ENCODE measurements around the gene KLHDC4. TPM values are rescaled to one million over a fixed set of nuclear protein-coding genes. Genes with fewer than 3 reads are reported as not detected.

Gene KLHDC4
- total and polyA plus RNA-seq, 2 of the 4 experiments (the other 2 are of a cell fraction), result 13.6 to 19.0 TPM

- Histone ChIP-seq H3K27me3 (ENCODE audit: control insufficient read depth, insufficient read depth, low read length) (no peaks in the 10 kb centered on the region), H3K56ac (ENCODE audit: extremely low read depth, insufficient read depth, low read length) (no peak overlapping the region), H4K91ac (ENCODE audit: insufficient read depth, low read depth, low read length) (no peak overlapping the region), H3K23ac (ENCODE audit: low read depth, low read length) (no peak overlapping the region), H2BK20ac (ENCODE audit: low read depth, low read length) (no peak overlapping the region), H2AFZ (replicated peaks; ENCODE audit: low read length, poor library complexity) (no peak overlapping the region), H3K79me1 (ENCODE audit: low read depth in 1 of 2, low read length in 2 of 2) (peaks cover 2 to 26% of the 10 kb centered on the region in 2 experiments; a peak in 3 of 4 replicates), H2BK15ac (ENCODE audit: low read depth, low read length) (no peak overlapping the region), H4K8ac (ENCODE audit: low read depth in 2 of 2, low read length in 2 of 2) (no peak overlapping the region), H2BK5ac (ENCODE audit: low read depth, low read length, poor library complexity, severe bottlenecking) (no peak overlapping the region), H4K20me1 (ENCODE audit: insufficient read depth, low read length) (peaks cover 17% of the 10 kb centered on the region; the same call in 1 of the 2 replicates), H2BK120ac (ENCODE audit: low read depth, low read length) (no peak overlapping the region), H3K4ac (ENCODE audit: low read depth, low read length) (no peak overlapping the region), H3K9me1 (ENCODE audit: insufficient read depth, low read length) (peaks cover 14% of the 10 kb centered on the region; the same call in 1 of the 2 replicates), H2AK5ac (ENCODE audit: low read depth, low read length) (no peak overlapping the region), H3K4me1 (ENCODE audit: control insufficient read depth, insufficient read depth, low read length) (peaks cover 4% of the 10 kb centered on the region; the same call in 1 of the 2 replicates), H3K36me3 (ENCODE audit: control insufficient read depth, insufficient read depth, low read length) (peaks cover 45% of the 10 kb centered on the region), H4K5ac (ENCODE audit: low read depth, low read length) (no peak overlapping the region), H3K18ac (ENCODE audit: low read depth, low read length) (no peak overlapping the region), H3K9ac (ENCODE audit: low read depth, low read length) (no peak overlapping the region), H3K14ac (replicated peaks; ENCODE audit: low read depth, low read length) (no peak overlapping the region), H3K4me3 (ENCODE audit: insufficient read depth, low read depth, low read length) (no peak overlapping the region), H3K27ac (ENCODE audit: insufficient read depth, low read length) (no peak overlapping the region), H2AK9ac (replicated peaks; ENCODE audit: low read depth, low read length, poor library complexity) (no peak overlapping the region), H3K9me3 (ENCODE audit: control insufficient read depth, insufficient read depth, low read length) (no peaks in the 10 kb centered on the region), H3K4me2 (ENCODE audit: low read depth, low read length) (no peak overlapping the region)
- ChIA-PET CTCF (no interaction called here), POLR2A (ENCODE audit: unreplicated experiment) (no interaction called here)
- no peak for DNase-seq
- intact Hi-C loops (cut with micrococcal nuclease) (no loop called here), dilution Hi-C loops (cut with HindIII; ENCODE audit: low sequenced_read_pairs, unreplicated experiment) (no loop called here), in situ Hi-C loops (cut with MboI; ENCODE audit: low sequenced_read_pairs) (loop anchor here (25.0 kb wide), 1 partner anchor 342 kb away; no protein-coding TSS in a partner anchor)
- ATAC-seq (ENCODE audit: low read depth), result no peak
- TF ChIP-seq ELK1 (IDR thresholded peaks at IDR 0.05; ENCODE audit: borderline replicate concordance, low read depth, low read length) (no peak), RFX5 (IDR thresholded peaks at IDR 0.05; ENCODE audit: low read depth, low read length) (no peak), FOS (IDR thresholded peaks at IDR 0.05; ENCODE audit: low read depth, low read length) (no peak), MAZ (IDR thresholded peaks at IDR 0.05; ENCODE audit: borderline replicate concordance, low read depth, low read length) (no peak), USF2 (IDR thresholded peaks at IDR 0.05; ENCODE audit: low read depth, low read length) (no peak), RAD21 (IDR thresholded peaks at IDR 0.05; ENCODE audit: low read length) (no peak), CHD1 (IDR thresholded peaks at IDR 0.05; ENCODE audit: low read depth, low read length) (no peak), RCOR1 (IDR thresholded peaks at IDR 0.05; ENCODE audit: insufficient replicate concordance, low read length) (no peak), NFE2L2 (IDR thresholded peaks at IDR 0.05; ENCODE audit: low read depth, low read length) (no peak), POLR2A (IDR thresholded peaks at IDR 0.05; ENCODE audit: low read depth, low read length) (no peak)
- 85% methylated on average over 4 of the region's 11 CpGs; no CpG with 5 or more reads in 1 of the 2 experiments for WGBS, 2 experiments (ENCODE audit: extremely low coverage in 2 of 2, insufficient read length in 1 of 2)
- no TSS peak for BruUV-seq (replicated peaks)
These were observed 11.3 kb downstream of the KLHDC4 start for GRCh38 chr16:87754535-87754934.

Data from IMR-90 (cell line).